ENCODE results near the gene STRC. TPM values are rescaled to one million over a fixed set of nuclear protein-coding genes. Genes with fewer than 3 reads are reported as not detected.
A peak's percentile ranks its signal among the peaks of the same experiment; 100 is the strongest.
"Not testable (repeated sequence)": the region's sequence is repeated elsewhere in the genome, so short reads cannot be mapped to it uniquely, and the experiment has no call there.

STRC gene
- total RNA-seq, 4 donors from 2014 or later: 0.49 to 7.9 (median 0.68) TPM

GRCh38 chr15:43625106-43625505 lies 6.5 kb upstream of the STRC start:
- TF ChIP-seq EP300 (IDR thresholded peaks at IDR 0.05) (no peak), POLR2AphosphoS5 (IDR thresholded peaks at IDR 0.05) (no peak), POLR2A (IDR thresholded peaks at IDR 0.05) (no peak), CTCF (IDR thresholded peaks at IDR 0.05) (no peak)
- DNase-seq (ENCODE audit: low spot score in 2 of 2): no peak

GRCh38 chr15:43622068-43622799 lies 3.6 kb upstream of the STRC start:
- not testable (repeated sequence) for H3K27me3 ChIP-seq; H3K9me3 ChIP-seq; DNase-seq (ENCODE audit: low spot score in 2 of 2); H3K4me1 ChIP-seq; H3K36me3 ChIP-seq; H3K4me3 ChIP-seq; H3K27ac ChIP-seq
- WGBS: 45% methylated on average over 5 of the region's 7 CpGs

More at GRCh38 chr15:43625106-43625505, 6.5 kb upstream of the STRC start:
- no peak overlapping the region for H3K4me3 ChIP-seq
- H3K27me3 ChIP-seq: peaks cover 4% of the 10 kb centered on the region
- H3K27ac ChIP-seq: no peak overlapping the region
- no peaks in the 10 kb centered on the region for H3K4me1 ChIP-seq
- 28% methylated on average over 5 of the region's 5 CpGs for WGBS
- H3K36me3 ChIP-seq: no peaks in the 10 kb centered on the region
- H3K9me3 ChIP-seq: no peaks in the 10 kb centered on the region

GRCh38 chr15:43617750-43618149 lies 850 bp downstream of the STRC start:
- not testable (repeated sequence) for H3K27me3 ChIP-seq; H3K4me1 ChIP-seq; H3K36me3 ChIP-seq; H3K9me3 ChIP-seq; H3K4me3 ChIP-seq; H3K27ac ChIP-seq; DNase-seq (ENCODE audit: low spot score in 2 of 2)
- WGBS: no CpG with 5 or more reads among the region's 8 CpGs

GRCh38 chr15:43602233-43602632 lies 16.4 kb downstream of the STRC start:
- peak in 1 of 2 donors; percentile 8 for DNase-seq (ENCODE audit: low spot score in 2 of 2)
- not testable (repeated sequence) for H3K27me3 ChIP-seq, H3K4me1 ChIP-seq, H3K27ac ChIP-seq, H3K9me3 ChIP-seq, H3K4me3 ChIP-seq, H3K36me3 ChIP-seq
- 58% methylated on average over 6 of the region's 6 CpGs for WGBS

- no CpG with 5 or more reads among the region's 2 CpGs for WGBS
- DNase-seq (ENCODE audit: low spot score in 2 of 2); H3K27me3 ChIP-seq: not testable (repeated sequence)
These were observed 18.4 kb downstream of the STRC start for GRCh38 chr15:43600200-43600599.

GRCh38 chr15:43599131-43599530 lies 19.5 kb downstream of the STRC start:
- not testable (repeated sequence) for H3K27ac ChIP-seq, H3K4me1 ChIP-seq, H3K4me3 ChIP-seq, H3K27me3 ChIP-seq, H3K9me3 ChIP-seq, H3K36me3 ChIP-seq
- 88% methylated on average over 6 of the region's 6 CpGs for WGBS
- DNase-seq (ENCODE audit: low spot score in 2 of 2): peak in 1 of 2 donors; percentile 28

More at GRCh38 chr15:43600200-43600599, 18.4 kb downstream of the STRC start:
- not testable (repeated sequence) for H3K9me3 ChIP-seq, H3K36me3 ChIP-seq, H3K4me3 ChIP-seq, H3K4me1 ChIP-seq, H3K27ac ChIP-seq

- H3K36me3 ChIP-seq; H3K27me3 ChIP-seq; H3K27ac ChIP-seq; H3K9me3 ChIP-seq; DNase-seq (ENCODE audit: low spot score in 2 of 2); H3K4me1 ChIP-seq; H3K4me3 ChIP-seq: not testable (repeated sequence)
- no CpG with 5 or more reads among the region's 43 CpGs for WGBS
These were observed 25.0 kb downstream of the STRC start, which contains the start of gene CKMT1B for GRCh38 chr15:43593328-43594190. Gene CKMT1B, plus strand, starts transcription at chr15:43594027. Its CDS starts 192 bp downstream, at chr15:43594219.

- H3K27ac ChIP-seq; H3K27me3 ChIP-seq; H3K4me3 ChIP-seq; DNase-seq (ENCODE audit: low spot score in 2 of 2); H3K36me3 ChIP-seq; H3K9me3 ChIP-seq; H3K4me1 ChIP-seq: not testable (repeated sequence)
- WGBS: no CpG with 5 or more reads among the region's 8 CpGs
These were observed 25.8 kb downstream of the STRC start for GRCh38 chr15:43592841-43593240.

GRCh38 chr15:43589778-43590466 lies 28.7 kb downstream of the STRC start, which contains the start of gene PPIP5K1:
Gene PPIP5K1, minus strand, starts transcription at chr15:43590208. Its CDS starts 5,704 bp downstream, at chr15:43584504.
- not testable (repeated sequence) for H3K4me1 ChIP-seq; H3K27ac ChIP-seq; H3K27me3 ChIP-seq; H3K36me3 ChIP-seq; H3K4me3 ChIP-seq; H3K9me3 ChIP-seq; DNase-seq (ENCODE audit: low spot score in 2 of 2)
- no CpG with 5 or more reads among the region's 54 CpGs for WGBS

- H3K4me3 ChIP-seq, H3K27ac ChIP-seq: not testable (repeated sequence)
- WGBS: no CpG with 5 or more reads among the region's 1 CpG
These were observed 44.0 kb downstream of the STRC start for GRCh38 chr15:43574607-43575006.

GRCh38 chr15:43566615-43567014 lies 52.0 kb downstream of the STRC start:
- H3K36me3 ChIP-seq; DNase-seq (ENCODE audit: low spot score in 2 of 2); H3K27ac ChIP-seq; H3K9me3 ChIP-seq; H3K4me3 ChIP-seq; H3K27me3 ChIP-seq; H3K4me1 ChIP-seq: not testable (repeated sequence)
- WGBS: no CpG with 5 or more reads among the region's 2 CpGs

More at GRCh38 chr15:43574607-43575006, 44.0 kb downstream of the STRC start:
- not testable (repeated sequence) for DNase-seq (ENCODE audit: low spot score in 2 of 2); H3K27me3 ChIP-seq; H3K36me3 ChIP-seq; H3K4me1 ChIP-seq; H3K9me3 ChIP-seq

GRCh38 chr15:43563793-43564192 lies 54.8 kb downstream of the STRC start:
- H3K4me1 ChIP-seq; DNase-seq (ENCODE audit: low spot score in 2 of 2); H3K9me3 ChIP-seq; H3K36me3 ChIP-seq; H3K27ac ChIP-seq; H3K27me3 ChIP-seq; H3K4me3 ChIP-seq: not testable (repeated sequence)
- no CpG with 5 or more reads among the region's 8 CpGs for WGBS
